HS-5 (cell line): ENCODE measurements around the gene TFCP2L1.
"Not testable (repeated sequence)": the region's sequence is repeated elsewhere in the genome, so short reads cannot be mapped to it uniquely, and the experiment has no call there.

Source experiments
- DNase-seq: peaks from one replicate; pipeline ENCODE4 v3.0.0-alpha.2; 2012; ENCODE audit warnings: low read depth

TFCP2L1 gene

GRCh38 chr2:121295911-121296650, 11.1 kb upstream of the TFCP2L1 start:
- DNase-seq, result no peak

GRCh38 chr2:121294881-121295840, 10.2 kb upstream of the TFCP2L1 start:
- no peak for DNase-seq

- DNase-seq, result no peak
Measured at GRCh38 chr2:121293450-121294325, 8.7 kb upstream of the TFCP2L1 start.

- no peak for DNase-seq
Measured at GRCh38 chr2:121291251-121291580, 6.2 kb upstream of the TFCP2L1 start.

GRCh38 chr2:121289271-121289670, 4.3 kb upstream of the TFCP2L1 start:
- DNase-seq, result no peak

GRCh38 chr2:121288454-121289231, 3.6 kb upstream of the TFCP2L1 start:
- no peak for DNase-seq

- DNase-seq, result no peak
Measured at GRCh38 chr2:121287956-121288355, 3.0 kb upstream of the TFCP2L1 start.

GRCh38 chr2:121287146-121287798, 2.3 kb upstream of the TFCP2L1 start:
- DNase-seq, result no peak

- no peak for DNase-seq
Measured at GRCh38 chr2:121286506-121286905, 1.5 kb upstream of the TFCP2L1 start.

GRCh38 chr2:121285926-121286325, 924 bp upstream of the TFCP2L1 start:
- DNase-seq, result no peak

- DNase-seq, result no peak
Measured at GRCh38 chr2:121283670-121284462, 1.1 kb downstream of the TFCP2L1 start.

- DNase-seq, result no peak
Measured at GRCh38 chr2:121282800-121283385, 2.1 kb downstream of the TFCP2L1 start.

- DNase-seq, result no peak
Measured at GRCh38 chr2:121281694-121282093, 3.3 kb downstream of the TFCP2L1 start.

GRCh38 chr2:121281107-121281506, 3.9 kb downstream of the TFCP2L1 start:
- DNase-seq, result no peak

- DNase-seq, result no peak
Measured at GRCh38 chr2:121279476-121280220, 5.4 kb downstream of the TFCP2L1 start.

- no peak for DNase-seq
Measured at GRCh38 chr2:121276341-121276740, 8.7 kb downstream of the TFCP2L1 start.

- no peak for DNase-seq
Measured at GRCh38 chr2:121273116-121273515, 11.9 kb downstream of the TFCP2L1 start.

GRCh38 chr2:121272596-121272995, 12.4 kb downstream of the TFCP2L1 start:
- DNase-seq, result no peak

- DNase-seq, result not testable (repeated sequence)
Measured at GRCh38 chr2:121269436-121269835, 15.6 kb downstream of the TFCP2L1 start.
